CD14-positive monocyte (primary cell): ENCODE measurements around the gene IPO11. TPM values are rescaled to one million over a fixed set of nuclear protein-coding genes. Genes with fewer than 3 reads are reported as not detected.

Experiments used
- DNase-seq, 3 donors: peaks; one replicate each; pipeline ENCODE4 v3.0.0-alpha.2; 2011 to 2022
- H2AFZ ChIP-seq: 2 replicates; pipeline ENCODE4 v1.6.0; 2012; ENCODE audit warnings: mild to moderate bottlenecking, low read depth, low read length, inconsistent platforms; ENCODE audit not compliant: insufficient read depth, poor library complexity, severe bottlenecking
- H3K27ac ChIP-seq, 2 donors: 1 replicate in 1 of 2; 2 replicates in 1 of 2; pipeline ENCODE4 v1.5.1; 2012 to 2013; ENCODE audit warnings: low read length in 2 of 2, control low read depth in 1 of 2, inconsistent platforms in 1 of 2, low read depth in 1 of 2, mild to moderate bottlenecking in 1 of 2
- H3K27me3 ChIP-seq, 2 donors: one replicate each; pipeline versions ENCODE4 v1.6.0 to v1.6.1; 2011 to 2013; ENCODE audit warnings: low read length in 2 of 2; ENCODE audit not compliant: control insufficient read depth in 2 of 2, insufficient read depth in 2 of 2
- H3K36me3 ChIP-seq, 2 donors: replicated peaks in 1 of 2; 1 replicate in 1 of 2; 2 replicates in 1 of 2; pipeline versions ENCODE4 v1.5.1 to v1.6.1; 2012 to 2013; ENCODE audit warnings: low read length in 2 of 2, control low read depth in 1 of 2, inconsistent platforms in 1 of 2, mild to moderate bottlenecking in 1 of 2; ENCODE audit not compliant: insufficient read depth in 2 of 2, control insufficient read depth in 1 of 2
- H3K4me1 ChIP-seq, 2 donors: 1 replicate in 1 of 2; 2 replicates in 1 of 2; pipeline versions ENCODE4 v1.5.1 to v1.6.1; 2012 to 2013; ENCODE audit warnings: low read length in 2 of 2, control low read depth in 1 of 2, inconsistent platforms in 1 of 2, mild to moderate bottlenecking in 1 of 2, moderate library complexity in 1 of 2; ENCODE audit not compliant: insufficient read depth in 2 of 2, control insufficient read depth in 1 of 2
- H3K4me2 ChIP-seq: replicated peaks from 2 replicates; pipeline ENCODE3; 2012; ENCODE audit warnings: low read length, moderate library complexity, mild to moderate bottlenecking; ENCODE audit not compliant: poor library complexity, severe bottlenecking; ENCODE audit errors: extremely low read depth
- H3K4me3 ChIP-seq, 3 experiments: fragments of 200-600 bp in 1 of 3; sonication (generic) in 1 of 3; replicated peaks in 1 of 3; 1 replicate in 2 of 3; 2 replicates in 1 of 3; pipeline ENCODE4 v1.5.1; 2011 to 2013; ENCODE audit warnings: low read length in 3 of 3, mild to moderate bottlenecking in 3 of 3, control low read depth in 2 of 3, low read depth in 2 of 3, inconsistent platforms in 1 of 3, moderate library complexity in 1 of 3
- H3K79me2 ChIP-seq: 2 replicates; pipeline ENCODE4 v1.6.0; 2012; ENCODE audit warnings: mild to moderate bottlenecking, control low read depth, inconsistent platforms, low read length, moderate library complexity; ENCODE audit not compliant: insufficient read depth
- H3K9ac ChIP-seq: 2 replicates; pipeline ENCODE4 v1.6.0; 2017; ENCODE audit warnings: low read length, mild to moderate bottlenecking; ENCODE audit not compliant: insufficient read depth, poor library complexity, severe bottlenecking
- H3K9me3 ChIP-seq, 2 donors: replicated peaks in 1 of 2; 1 replicate in 1 of 2; 2 replicates in 1 of 2; pipeline versions ENCODE4 v1.5.1 to v1.6.1; 2012 to 2013; ENCODE audit warnings: low read length in 2 of 2, control low read depth in 1 of 2; ENCODE audit not compliant: control insufficient read depth in 1 of 2, insufficient read depth in 1 of 2
- H4K20me1 ChIP-seq: 2 replicates; pipeline ENCODE4 v1.6.0; 2012; ENCODE audit warnings: mild to moderate bottlenecking, low read length, control low read depth, moderate library complexity; ENCODE audit not compliant: insufficient read depth
- H3K27ac Mint-ChIP-seq, 7 donors: one replicate each; pipeline ENCODE4 v1.8.0; 2020; ENCODE audit warnings: mild to moderate bottlenecking in 7 of 7, mixed read lengths in 7 of 7, moderate library complexity in 6 of 7, inconsistent platforms in 2 of 7
- H3K27me3 Mint-ChIP-seq, 3 donors: one replicate each; pipeline ENCODE4 v1.8.0; 2021 to 2022; ENCODE audit warnings: low read depth in 3 of 3, mild to moderate bottlenecking in 3 of 3, mixed read lengths in 3 of 3, moderate library complexity in 3 of 3, inconsistent platforms in 1 of 3
- H3K36me3 Mint-ChIP-seq, 2 donors: one replicate each; pipeline ENCODE4 v1.8.0; 2020; ENCODE audit warnings: mixed read lengths in 2 of 2, inconsistent platforms in 1 of 2, mild to moderate bottlenecking in 1 of 2
- H3K4me1 Mint-ChIP-seq: one replicate; pipeline ENCODE4 v1.8.0; 2020; ENCODE audit warnings: mild to moderate bottlenecking, mixed read lengths
- H3K4me3 Mint-ChIP-seq, 2 donors: one replicate each; pipeline ENCODE4 v1.8.0; 2020; ENCODE audit warnings: mild to moderate bottlenecking in 2 of 2, mixed read lengths in 2 of 2, moderate library complexity in 1 of 2
- H3K9me3 Mint-ChIP-seq, 7 donors: one replicate each; pipeline ENCODE4 v1.8.0; 2020 to 2022; ENCODE audit warnings: mixed read lengths in 7 of 7, mild to moderate bottlenecking in 6 of 7, moderate library complexity in 6 of 7, inconsistent platforms in 2 of 7
- WGBS: methylation state at CpG from one replicate; pipeline ENCODE4 v1.1.5; 2013; ENCODE audit warnings: missing lambda C conversion rate; ENCODE audit not compliant: insufficient coverage; 5-methylcytosine and 5-hydroxymethylcytosine counted together
- intact Hi-C, 2 donors: fragments of 100-400 bp; cut with micrococcal nuclease; formaldehyde crosslinking; loops; one replicate each; pipeline versions ENCODE4 v1.15.0 to v1.15.1; 2023
- polyA plus RNA-seq, 3 donors: library from polyadenylated mRNA; depleted of rRNA in 1 of 3; unstranded in 2 of 3; stranded (reverse) in 1 of 3; fragments of 300-500 nt in 2 of 3; fragments of >200 nt in 1 of 3; fragmentation: Illumina TruSeq in 2 of 3; gene quantifications; 1 replicate in 2 of 3; 2 replicates in 1 of 3; pipeline ENCODE4 v1.2.3, GENCODE V29; 2012 to 2021
- TF ChIP-seq, protein P1 (sequence below): fragments of 200-600 bp; IDR thresholded peaks from one replicate; pipeline ENCODE4 v1.8.0; 2022; ENCODE audit warnings: antibody characterized with exemption, mild to moderate bottlenecking

The IPO11 gene
- polyA plus RNA-seq, 3 donors, result 4.4 to 5.5 (median 5.3) TPM

DNA sequence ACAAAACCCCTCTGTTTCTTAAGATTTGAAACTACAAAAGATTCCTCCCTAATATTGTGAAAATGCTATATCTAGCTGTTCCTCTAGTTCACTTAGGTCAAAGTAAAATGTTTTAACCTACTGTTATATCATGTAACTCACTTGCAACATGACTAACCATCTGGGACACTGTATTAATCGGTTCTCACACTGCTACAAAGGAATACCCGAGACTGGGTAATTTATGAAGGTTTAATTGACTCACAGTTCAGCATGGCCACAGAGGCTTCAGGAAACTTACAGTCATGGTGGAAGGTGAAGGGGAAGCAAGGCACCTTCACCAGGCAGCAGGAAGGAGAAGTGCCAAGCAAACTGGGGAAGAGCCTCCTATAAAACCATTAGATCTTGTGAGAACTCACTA, 43.5 kb upstream of the IPO11 start:
- Mint-ChIP-seq H3K4me1 (no peaks in the 10 kb centered on the region), H3K36me3 (peaks cover 44 to 53% of the 10 kb centered on the region in 2 donors), H3K27me3 (no peaks in the 10 kb centered on the region), H3K4me3 (no peak overlapping the region), H3K27ac (peak overlapping the region in 3 of 7 donors; percentile 49 to 84 (median 72)), H3K9me3 (peaks cover 0 to 3% (median 0%) of the 10 kb centered on the region in 7 donors)
- WGBS, result no CpG with 5 or more reads among the region's 2 CpGs
- no peak overlapping the region for H3K4me2 ChIP-seq
- H3K4me3 ChIP-seq, result no peak overlapping the region
- no peaks in the 10 kb centered on the region for H3K9me3 ChIP-seq
- peaks cover 52 to 56% of the 10 kb centered on the region in 2 donors for H3K36me3 ChIP-seq
- no peak overlapping the region for H2AFZ ChIP-seq
- H4K20me1 ChIP-seq, result no peaks in the 10 kb centered on the region
- TF ChIP-seq, protein P1, sequence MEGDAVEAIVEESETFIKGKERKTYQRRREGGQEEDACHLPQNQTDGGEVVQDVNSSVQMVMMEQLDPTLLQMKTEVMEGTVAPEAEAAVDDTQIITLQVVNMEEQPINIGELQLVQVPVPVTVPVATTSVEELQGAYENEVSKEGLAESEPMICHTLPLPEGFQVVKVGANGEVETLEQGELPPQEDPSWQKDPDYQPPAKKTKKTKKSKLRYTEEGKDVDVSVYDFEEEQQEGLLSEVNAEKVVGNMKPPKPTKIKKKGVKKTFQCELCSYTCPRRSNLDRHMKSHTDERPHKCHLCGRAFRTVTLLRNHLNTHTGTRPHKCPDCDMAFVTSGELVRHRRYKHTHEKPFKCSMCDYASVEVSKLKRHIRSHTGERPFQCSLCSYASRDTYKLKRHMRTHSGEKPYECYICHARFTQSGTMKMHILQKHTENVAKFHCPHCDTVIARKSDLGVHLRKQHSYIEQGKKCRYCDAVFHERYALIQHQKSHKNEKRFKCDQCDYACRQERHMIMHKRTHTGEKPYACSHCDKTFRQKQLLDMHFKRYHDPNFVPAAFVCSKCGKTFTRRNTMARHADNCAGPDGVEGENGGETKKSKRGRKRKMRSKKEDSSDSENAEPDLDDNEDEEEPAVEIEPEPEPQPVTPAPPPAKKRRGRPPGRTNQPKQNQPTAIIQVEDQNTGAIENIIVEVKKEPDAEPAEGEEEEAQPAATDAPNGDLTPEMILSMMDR, result no peak
- H3K79me2 ChIP-seq, result no peaks in the 10 kb centered on the region
- H3K27me3 ChIP-seq, result no peaks in the 10 kb centered on the region
- intact Hi-C loops, result no loop called here
- no peak overlapping the region for H3K9ac ChIP-seq
- DNase-seq, result peak in 1 of 3 donors; percentile 12
- H3K4me1 ChIP-seq, result no peaks in the 10 kb centered on the region
- no peak overlapping the region for H3K27ac ChIP-seq

DNA sequence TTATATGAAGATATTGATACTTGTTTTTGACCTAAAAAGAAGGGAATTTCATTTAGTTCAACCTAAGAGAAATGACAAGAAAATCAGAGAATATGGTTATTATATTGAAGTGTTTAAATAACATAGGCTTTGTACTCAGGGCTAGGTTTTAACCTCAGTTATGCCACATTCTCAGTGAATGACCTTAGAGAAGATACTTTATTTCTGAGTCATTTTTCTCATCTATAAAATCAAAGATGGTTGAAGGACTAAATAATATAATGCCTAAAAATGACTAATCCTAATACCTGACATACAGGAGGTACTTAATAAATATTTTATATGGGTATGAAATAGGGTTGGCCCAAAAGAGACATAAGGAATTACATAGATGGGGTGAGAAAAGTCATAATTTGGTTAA, 41.2 kb upstream of the IPO11 start:
- Histone ChIP-seq H4K20me1 (no peaks in the 10 kb centered on the region), H3K4me3 (no peak overlapping the region), H3K27ac (no peak overlapping the region), H3K27me3 (no peaks in the 10 kb centered on the region), H3K4me2 (no peak overlapping the region), H2AFZ (no peak overlapping the region), H3K79me2 (no peaks in the 10 kb centered on the region), H3K9me3 (no peaks in the 10 kb centered on the region), H3K36me3 (peaks cover 54 to 55% of the 10 kb centered on the region in 2 donors), H3K4me1 (no peaks in the 10 kb centered on the region), H3K9ac (no peak overlapping the region)
- H3K4me3 Mint-ChIP-seq, result no peak overlapping the region
- DNase-seq, result no peak
- no peaks in the 10 kb centered on the region for H3K9me3 Mint-ChIP-seq
- H3K4me1 Mint-ChIP-seq, result no peaks in the 10 kb centered on the region
- intact Hi-C loops, result no loop called here
- H3K27me3 Mint-ChIP-seq, result no peaks in the 10 kb centered on the region
- TF ChIP-seq, protein P1, result no peak
- H3K36me3 Mint-ChIP-seq, result peaks cover 38 to 44% of the 10 kb centered on the region in 2 donors
- no peak overlapping the region for H3K27ac Mint-ChIP-seq
